Suprapubic skin (tissue), 4 donors: ENCODE measurements around the gene IL23A. TPM values are rescaled to one million over a fixed set of nuclear protein-coding genes. Genes with fewer than 3 reads are reported as not detected.
"Not testable (repeated sequence)": the region's sequence is repeated elsewhere in the genome, so short reads cannot be mapped to it uniquely, and the experiment has no call there.

ENCODE experiments used
- DNase-seq, 2 donors: peaks; one replicate each; pipeline ENCODE4 v3.0.0-alpha.2; 2019; ENCODE audit warnings: low spot score in 2 of 2
- H3K27ac ChIP-seq: fragments of 200-600 bp; sonication (generic); one replicate; pipeline ENCODE4 v1.5.1; 2019
- H3K27me3 ChIP-seq: fragments of 200-600 bp; sonication (generic); one replicate; pipeline ENCODE4 v1.5.1; 2019
- H3K36me3 ChIP-seq: fragments of 200-600 bp; sonication (generic); one replicate; pipeline ENCODE4 v1.5.1; 2019
- H3K4me1 ChIP-seq: fragments of 200-600 bp; sonication (generic); one replicate; pipeline ENCODE4 v1.5.1; 2019
- H3K4me3 ChIP-seq: fragments of 200-600 bp; sonication (generic); one replicate; pipeline ENCODE4 v1.5.1; 2019; ENCODE audit warnings: mild to moderate bottlenecking
- H3K9me3 ChIP-seq: fragments of 200-600 bp; sonication (generic); one replicate; pipeline ENCODE4 v1.5.1; 2019
- EP300 ChIP-seq: sonication (generic); formaldehyde crosslinking; IDR thresholded peaks from one replicate; pipeline ENCODE4 v1.6.1; 2017; ENCODE audit warnings: antibody characterized with exemption
- POLR2A ChIP-seq, 2 donors: fragments of 450-650 bp; IDR thresholded peaks; one replicate each; pipeline ENCODE4 v1.6.1; 2017; ENCODE audit warnings: antibody characterized with exemption in 2 of 2, mild to moderate bottlenecking in 2 of 2, moderate library complexity in 2 of 2
- POLR2AphosphoS5 ChIP-seq, 3 donors: sonication (generic); formaldehyde crosslinking; IDR thresholded peaks; one replicate each; pipeline ENCODE4 v1.6.1; 2017; ENCODE audit warnings: antibody characterized with exemption in 3 of 3
- WGBS: methylation state at CpG from one replicate; pipeline ENCODE4 v1.1.5; 2018; 5-methylcytosine and 5-hydroxymethylcytosine counted together
- total RNA-seq, 4 donors: library from RNA; depleted of rRNA; stranded (reverse); fragments of >200 nt; gene quantifications; one replicate each; pipeline ENCODE4 v1.1.0, GENCODE V29; 2016
- TF ChIP-seq, protein P1 (sequence below), 2 donors: fragments of 200-600 bp in 1 of 2; fragments of 450-650 bp in 1 of 2; sonication (generic) in 1 of 2; IDR thresholded peaks; one replicate each; pipeline ENCODE4 v1.5.1; 2016 to 2019; ENCODE audit warnings: antibody characterized with exemption in 2 of 2, mild to moderate bottlenecking in 1 of 2, moderate library complexity in 1 of 2

The IL23A gene
- total RNA-seq, 4 donors from 2014 or later, result not detected

DNA sequence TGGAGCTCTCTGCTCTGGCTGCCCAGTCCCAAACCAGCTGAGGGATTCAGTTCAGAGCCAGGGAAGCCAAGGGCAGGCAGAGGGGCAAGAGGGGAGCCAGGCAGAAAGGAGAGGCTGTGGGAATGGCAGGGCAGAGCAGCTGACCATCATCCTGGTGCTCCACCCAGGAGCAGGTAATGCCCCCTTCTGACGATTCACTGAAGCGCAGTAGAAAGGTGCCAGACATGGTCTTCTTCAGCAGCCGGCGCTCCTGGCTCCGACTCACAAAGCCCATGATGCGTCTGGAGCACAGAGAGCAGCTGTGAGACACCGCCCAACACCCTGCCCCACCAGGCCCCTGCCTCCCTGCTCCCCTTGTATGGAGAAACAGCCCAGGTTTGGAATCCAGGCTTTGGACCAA is 8.0 kb downstream of the IL23A start:
- no peaks in the 10 kb centered on the region for H3K9me3 ChIP-seq
- H3K27me3 ChIP-seq, result no peaks in the 10 kb centered on the region
- H3K27ac ChIP-seq, result no peak overlapping the region
- peaks cover 97% of the 10 kb centered on the region for H3K36me3 ChIP-seq
- H3K4me3 ChIP-seq, result no peak overlapping the region
- no peaks in the 10 kb centered on the region for H3K4me1 ChIP-seq
- 80% methylated on average over 7 of the region's 7 CpGs for WGBS
- DNase-seq, result no peak
- TF ChIP-seq POLR2A (IDR thresholded peaks at IDR 0.05) (no peak), EP300 (no peak), POLR2AphosphoS5 (IDR thresholded peaks at IDR 0.05) (no peak)
- TF ChIP-seq, protein P1, sequence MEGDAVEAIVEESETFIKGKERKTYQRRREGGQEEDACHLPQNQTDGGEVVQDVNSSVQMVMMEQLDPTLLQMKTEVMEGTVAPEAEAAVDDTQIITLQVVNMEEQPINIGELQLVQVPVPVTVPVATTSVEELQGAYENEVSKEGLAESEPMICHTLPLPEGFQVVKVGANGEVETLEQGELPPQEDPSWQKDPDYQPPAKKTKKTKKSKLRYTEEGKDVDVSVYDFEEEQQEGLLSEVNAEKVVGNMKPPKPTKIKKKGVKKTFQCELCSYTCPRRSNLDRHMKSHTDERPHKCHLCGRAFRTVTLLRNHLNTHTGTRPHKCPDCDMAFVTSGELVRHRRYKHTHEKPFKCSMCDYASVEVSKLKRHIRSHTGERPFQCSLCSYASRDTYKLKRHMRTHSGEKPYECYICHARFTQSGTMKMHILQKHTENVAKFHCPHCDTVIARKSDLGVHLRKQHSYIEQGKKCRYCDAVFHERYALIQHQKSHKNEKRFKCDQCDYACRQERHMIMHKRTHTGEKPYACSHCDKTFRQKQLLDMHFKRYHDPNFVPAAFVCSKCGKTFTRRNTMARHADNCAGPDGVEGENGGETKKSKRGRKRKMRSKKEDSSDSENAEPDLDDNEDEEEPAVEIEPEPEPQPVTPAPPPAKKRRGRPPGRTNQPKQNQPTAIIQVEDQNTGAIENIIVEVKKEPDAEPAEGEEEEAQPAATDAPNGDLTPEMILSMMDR (IDR thresholded peaks at IDR 0.05), result no peak

DNA sequence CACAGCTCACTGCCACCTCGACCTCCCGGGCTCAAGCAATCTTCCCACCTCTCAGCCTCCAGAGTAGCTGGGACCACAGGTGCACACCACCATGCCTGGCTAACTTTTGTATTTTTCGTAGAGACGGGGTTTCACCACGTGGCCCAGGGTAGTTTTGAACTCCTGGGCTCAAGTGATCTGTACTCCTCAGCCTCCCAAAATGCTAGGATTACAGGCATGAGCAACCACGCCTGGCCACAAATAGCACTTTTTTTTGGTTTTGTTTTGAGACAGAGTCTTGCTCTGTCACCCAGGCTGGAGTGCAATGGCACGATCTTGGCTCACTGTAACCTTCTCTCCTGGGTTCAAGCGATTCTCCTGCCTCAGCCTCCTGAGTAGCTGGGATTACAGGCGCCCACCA is 8.6 kb downstream of the IL23A start:
- H3K4me3 ChIP-seq, H3K4me1 ChIP-seq, H3K9me3 ChIP-seq, H3K27ac ChIP-seq, H3K27me3 ChIP-seq, DNase-seq: not testable (repeated sequence)
- H3K36me3 ChIP-seq, result peaks cover 97% of the 10 kb centered on the region
- 83% methylated on average over 9 of the region's 9 CpGs for WGBS

DNA sequence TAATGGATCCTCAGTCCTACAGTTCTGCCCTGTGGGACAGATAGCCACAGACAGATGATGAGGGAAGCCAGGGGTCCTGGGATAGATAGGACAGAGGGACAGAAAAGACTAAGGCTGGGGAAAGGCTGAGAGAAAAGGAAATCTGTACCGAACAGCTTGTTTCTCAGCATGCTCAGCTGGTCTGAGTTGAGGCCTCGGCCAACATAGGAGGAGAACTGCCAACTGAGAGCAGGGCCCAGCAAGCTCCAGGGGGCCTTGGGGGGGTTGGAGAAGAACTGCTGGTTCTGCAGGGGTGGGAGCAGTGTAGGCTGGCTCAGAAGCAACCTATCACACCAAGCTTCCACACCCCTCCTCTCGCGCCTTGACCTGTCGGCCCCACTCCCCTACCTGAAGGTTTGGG is 10.1 kb downstream of the IL23A start:
- H3K4me3 ChIP-seq, result no peak overlapping the region
- H3K36me3 ChIP-seq, result peaks cover 97% of the 10 kb centered on the region
- H3K27me3 ChIP-seq, result no peaks in the 10 kb centered on the region
- no peaks in the 10 kb centered on the region for H3K9me3 ChIP-seq
- DNase-seq, result no peak
- WGBS, result 88% methylated on average over 5 of the region's 5 CpGs
- H3K4me1 ChIP-seq, result no peaks in the 10 kb centered on the region
- no peak overlapping the region for H3K27ac ChIP-seq
- TF ChIP-seq EP300 (no peak), POLR2A (IDR thresholded peaks at IDR 0.05) (no peak), POLR2AphosphoS5 (IDR thresholded peaks at IDR 0.05) (no peak)
- TF ChIP-seq, protein P1 (IDR thresholded peaks at IDR 0.05), result no peak

DNA sequence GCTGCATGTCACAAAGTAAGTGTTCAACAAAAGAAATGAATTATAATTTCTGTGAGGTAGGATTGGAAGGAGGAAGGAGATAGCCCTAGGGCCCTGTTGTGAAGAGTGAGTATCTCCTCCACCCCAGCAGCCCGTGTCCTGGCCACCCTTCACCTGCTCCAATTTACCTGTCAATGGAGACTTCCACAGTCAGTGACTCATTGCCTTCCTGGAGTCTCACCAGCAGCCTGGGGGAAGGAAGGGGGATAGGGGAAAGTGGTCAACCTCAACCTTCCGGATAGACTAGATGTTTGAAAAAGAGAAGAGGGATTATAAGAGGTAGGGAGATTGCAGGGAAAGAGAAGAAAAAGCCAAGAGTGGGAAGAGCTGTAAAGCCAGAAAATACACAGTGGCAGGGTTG is 12.0 kb downstream of the IL23A start:
- H3K27me3 ChIP-seq, result no peaks in the 10 kb centered on the region
- 66% methylated on average over 2 of the region's 2 CpGs for WGBS
- no peaks in the 10 kb centered on the region for H3K9me3 ChIP-seq
- no peak for DNase-seq
- no peak overlapping the region for H3K4me3 ChIP-seq
- peaks cover 100% of the 10 kb centered on the region for H3K36me3 ChIP-seq
- TF ChIP-seq, protein P1 (IDR thresholded peaks at IDR 0.05), result no peak
- TF ChIP-seq EP300, result no peak
- no peak for TF ChIP-seq POLR2AphosphoS5 (IDR thresholded peaks at IDR 0.05)
- TF ChIP-seq POLR2A (IDR thresholded peaks at IDR 0.05), result no peak
- H3K27ac ChIP-seq, result no peak overlapping the region
- no peaks in the 10 kb centered on the region for H3K4me1 ChIP-seq

DNA sequence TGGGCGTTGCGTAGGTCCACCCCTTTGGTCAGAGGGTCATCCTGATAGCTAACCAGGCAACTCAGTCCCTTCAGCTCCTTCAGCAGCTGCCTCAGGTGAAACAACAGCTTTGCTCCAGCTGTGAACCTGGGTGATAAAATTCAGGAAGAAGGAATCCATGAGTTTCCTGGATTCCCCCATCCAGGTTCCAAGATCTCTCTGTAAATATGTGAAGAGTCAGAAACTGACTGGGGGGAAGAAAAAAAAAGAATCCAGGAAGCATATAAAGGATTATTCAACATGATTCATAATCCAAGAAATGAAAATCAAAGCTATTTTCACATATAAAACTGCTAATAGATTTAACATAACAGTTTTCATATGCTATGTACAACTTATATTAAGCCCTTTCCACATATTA is 12.6 kb downstream of the IL23A start:
- WGBS, result 100% methylated on average over 2 of the region's 2 CpGs
- Histone ChIP-seq H3K36me3 (peaks cover 100% of the 10 kb centered on the region), H3K27ac (no peak overlapping the region), H3K4me1 (no peaks in the 10 kb centered on the region), H3K27me3 (no peaks in the 10 kb centered on the region), H3K4me3 (no peak overlapping the region), H3K9me3 (no peaks in the 10 kb centered on the region)
- no peak for DNase-seq
- TF ChIP-seq POLR2AphosphoS5 (IDR thresholded peaks at IDR 0.05), result no peak
- TF ChIP-seq EP300, result no peak
- TF ChIP-seq POLR2A (IDR thresholded peaks at IDR 0.05), result no peak
- TF ChIP-seq, protein P1 (IDR thresholded peaks at IDR 0.05), result no peak

DNA sequence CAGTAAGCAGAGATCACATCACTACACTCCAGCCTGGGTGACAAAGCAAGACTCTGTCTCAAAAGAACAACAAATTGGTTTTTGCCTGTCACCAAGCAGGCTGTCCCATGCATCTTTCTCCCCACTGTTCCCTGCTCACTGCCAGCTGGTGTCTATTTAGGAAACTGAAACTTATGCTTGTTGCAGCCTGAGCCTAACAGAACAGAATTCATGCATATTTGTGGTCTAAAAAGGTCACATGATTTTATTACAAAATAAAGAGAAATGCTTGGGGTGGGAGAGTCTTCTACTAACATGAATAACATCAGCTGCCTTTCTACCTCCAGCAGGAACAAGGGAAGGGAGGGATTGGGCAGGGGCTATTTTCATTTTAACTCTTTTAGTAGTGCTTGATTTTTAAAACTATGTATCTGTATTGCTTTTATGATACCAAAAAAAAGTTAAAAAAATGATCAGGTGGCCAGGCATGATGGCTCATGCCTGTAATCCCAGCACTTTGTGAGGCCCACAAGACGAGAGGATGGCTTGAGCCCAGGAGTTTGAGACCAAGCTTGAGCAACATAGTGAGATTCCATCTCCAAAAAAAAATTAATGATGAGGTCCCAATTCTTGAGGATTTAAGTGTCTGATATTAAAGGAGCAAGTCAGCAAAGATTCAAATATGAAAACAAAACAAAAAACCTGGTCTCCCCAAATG is 20.3 kb downstream of the IL23A start:
- Histone ChIP-seq H3K27me3 (no peaks in the 10 kb centered on the region), H3K4me3 (peak overlapping the region; percentile 63), H3K36me3 (peaks cover 28% of the 10 kb centered on the region), H3K4me1 (peaks cover 29% of the 10 kb centered on the region), H3K27ac (peak overlapping the region; percentile 92), H3K9me3 (no peaks in the 10 kb centered on the region)
- WGBS, result 8% methylated on average over 1 of the region's 1 CpG
- no peak for DNase-seq
- TF ChIP-seq POLR2AphosphoS5 (IDR thresholded peaks at IDR 0.05), result no peak
- TF ChIP-seq EP300, result no peak
